ENCODE results near the gene TM4SF1. TPM values are rescaled to one million over a fixed set of nuclear protein-coding genes. Genes with fewer than 3 reads are reported as not detected.

The TM4SF1 gene
- total RNA-seq, 1 experiment from 2014 or later = 0.66 TPM

DNA sequence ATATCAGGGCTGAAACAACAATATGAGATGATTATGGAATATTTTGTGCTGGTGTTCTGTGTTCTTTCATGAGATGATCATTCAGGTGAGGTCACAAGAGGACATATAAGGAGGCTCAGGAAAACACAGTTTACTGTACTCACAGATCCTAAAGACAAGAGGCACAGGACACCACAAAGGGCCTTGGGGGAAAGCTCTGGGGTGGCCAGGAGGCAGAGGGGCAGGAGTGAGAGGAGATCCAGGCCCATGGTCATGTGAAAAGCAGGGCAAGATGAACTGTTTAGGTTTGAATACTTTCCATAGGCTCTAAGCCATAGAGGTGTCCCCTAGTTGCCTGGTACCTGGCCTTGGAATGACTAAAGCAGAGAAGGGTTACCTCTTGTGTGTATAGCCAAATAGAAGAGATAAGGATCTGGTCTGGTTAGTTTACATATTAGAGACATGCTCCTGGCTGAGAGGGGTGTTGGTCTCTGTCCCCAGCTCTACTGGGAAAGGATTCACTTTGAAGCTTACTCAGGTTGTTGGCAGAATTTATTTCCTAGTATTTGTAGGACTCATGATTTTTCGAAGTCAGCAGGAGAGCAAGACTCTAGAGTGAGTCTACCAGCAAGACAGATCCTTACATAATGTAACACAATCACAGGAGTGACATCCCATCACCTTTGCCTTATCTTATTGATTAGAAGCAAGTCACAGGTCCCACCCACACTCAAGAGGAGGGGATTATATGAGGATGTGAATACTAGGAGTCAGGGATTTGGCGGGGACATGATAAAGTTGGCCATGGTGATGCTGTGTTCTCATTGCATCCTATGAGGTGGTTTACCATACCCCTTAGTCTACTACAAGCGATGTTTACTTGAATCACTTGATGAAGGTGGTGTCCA is 11.3 kb upstream of the TM4SF1 start:
- RAD21 ChIA-PET (ENCODE audit: low non-redundant PET in 1 of 2, low total read pairs in 2 of 2, uncharacterized antibody in 2 of 2, unreplicated experiment in 2 of 2) = no interaction called here
- Histone ChIP-seq H3K27ac (ENCODE audit: low read depth, low read length) (no peak overlapping the region), H3K79me2 (ENCODE audit: insufficient read depth, low read length) (no peaks in the 10 kb centered on the region), H3K4me2 (ENCODE audit: low read length) (no peak overlapping the region), H2AFZ (ENCODE audit: low read depth, low read length, poor library complexity, severe bottlenecking) (peak overlapping the region; percentile 39), H3K27me3 (ENCODE audit: insufficient read depth, low read length) (no peaks in the 10 kb centered on the region; the same call in 1 of the 2 replicates), H3K36me3 (ENCODE audit: control insufficient read depth in 1 of 2, insufficient read depth in 2 of 2, low read length in 2 of 2) (0 out of 4 replicates have a peak, but pooled peaks cover 0 to 5% of the 10 kb centered on the region in 2 experiments), H3K4me3 (replicated peaks in 1 of 2; ENCODE audit: low read depth in 1 of 2, low read length in 2 of 2) (no peak overlapping the region), H3K9me3 (ENCODE audit: control insufficient read depth in 1 of 2, insufficient read depth in 1 of 2, low read depth in 1 of 2, low read length in 2 of 2) (no peaks in the 10 kb centered on the region; a peak in 1 of 4 replicates), H3K9ac (ENCODE audit: low read length) (no peak overlapping the region), H3K4me1 (ENCODE audit: control insufficient read depth in 1 of 2, insufficient read depth in 2 of 2, low read length in 2 of 2) (peaks cover 20 to 62% of the 10 kb centered on the region in 2 experiments), H3K9me2 (ENCODE audit: insufficient read depth) (no peaks in the 10 kb centered on the region), H4K20me1 (ENCODE audit: insufficient read depth) (no peaks in the 10 kb centered on the region)
- POLR2A ChIA-PET = no interaction called here
- DNase-seq (ENCODE audit: low read depth, low spot score) = no peak
- no peak for ATAC-seq
- TF ChIP-seq, protein P1, sequence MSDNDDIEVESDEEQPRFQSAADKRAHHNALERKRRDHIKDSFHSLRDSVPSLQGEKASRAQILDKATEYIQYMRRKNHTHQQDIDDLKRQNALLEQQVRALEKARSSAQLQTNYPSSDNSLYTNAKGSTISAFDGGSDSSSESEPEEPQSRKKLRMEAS (IDR thresholded peaks at IDR 0.05) = no peak
- TF ChIP-seq, protein P2, sequence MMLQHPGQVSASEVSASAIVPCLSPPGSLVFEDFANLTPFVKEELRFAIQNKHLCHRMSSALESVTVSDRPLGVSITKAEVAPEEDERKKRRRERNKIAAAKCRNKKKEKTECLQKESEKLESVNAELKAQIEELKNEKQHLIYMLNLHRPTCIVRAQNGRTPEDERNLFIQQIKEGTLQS (IDR thresholded peaks at IDR 0.05) = no peak
- TF ChIP-seq SP1 (IDR thresholded peaks at IDR 0.05; ENCODE audit: low read depth) = no peak
- no peak for TF ChIP-seq POLR2AphosphoS5 (IDR thresholded peaks at IDR 0.05; ENCODE audit: low read depth, low read length)
- TF ChIP-seq EGR1 (IDR thresholded peaks at IDR 0.05; ENCODE audit: low read depth) = no peak
- TF ChIP-seq, protein P3, sequence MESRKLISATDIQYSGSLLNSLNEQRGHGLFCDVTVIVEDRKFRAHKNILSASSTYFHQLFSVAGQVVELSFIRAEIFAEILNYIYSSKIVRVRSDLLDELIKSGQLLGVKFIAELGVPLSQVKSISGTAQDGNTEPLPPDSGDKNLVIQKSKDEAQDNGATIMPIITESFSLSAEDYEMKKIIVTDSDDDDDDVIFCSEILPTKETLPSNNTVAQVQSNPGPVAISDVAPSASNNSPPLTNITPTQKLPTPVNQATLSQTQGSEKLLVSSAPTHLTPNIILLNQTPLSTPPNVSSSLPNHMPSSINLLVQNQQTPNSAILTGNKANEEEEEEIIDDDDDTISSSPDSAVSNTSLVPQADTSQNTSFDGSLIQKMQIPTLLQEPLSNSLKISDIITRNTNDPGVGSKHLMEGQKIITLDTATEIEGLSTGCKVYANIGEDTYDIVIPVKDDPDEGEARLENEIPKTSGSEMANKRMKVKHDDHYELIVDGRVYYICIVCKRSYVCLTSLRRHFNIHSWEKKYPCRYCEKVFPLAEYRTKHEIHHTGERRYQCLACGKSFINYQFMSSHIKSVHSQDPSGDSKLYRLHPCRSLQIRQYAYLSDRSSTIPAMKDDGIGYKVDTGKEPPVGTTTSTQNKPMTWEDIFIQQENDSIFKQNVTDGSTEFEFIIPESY (IDR thresholded peaks at IDR 0.05; ENCODE audit: extremely low read depth, insufficient replicate concordance, low read length) = no peak
- TF ChIP-seq, protein P4, sequence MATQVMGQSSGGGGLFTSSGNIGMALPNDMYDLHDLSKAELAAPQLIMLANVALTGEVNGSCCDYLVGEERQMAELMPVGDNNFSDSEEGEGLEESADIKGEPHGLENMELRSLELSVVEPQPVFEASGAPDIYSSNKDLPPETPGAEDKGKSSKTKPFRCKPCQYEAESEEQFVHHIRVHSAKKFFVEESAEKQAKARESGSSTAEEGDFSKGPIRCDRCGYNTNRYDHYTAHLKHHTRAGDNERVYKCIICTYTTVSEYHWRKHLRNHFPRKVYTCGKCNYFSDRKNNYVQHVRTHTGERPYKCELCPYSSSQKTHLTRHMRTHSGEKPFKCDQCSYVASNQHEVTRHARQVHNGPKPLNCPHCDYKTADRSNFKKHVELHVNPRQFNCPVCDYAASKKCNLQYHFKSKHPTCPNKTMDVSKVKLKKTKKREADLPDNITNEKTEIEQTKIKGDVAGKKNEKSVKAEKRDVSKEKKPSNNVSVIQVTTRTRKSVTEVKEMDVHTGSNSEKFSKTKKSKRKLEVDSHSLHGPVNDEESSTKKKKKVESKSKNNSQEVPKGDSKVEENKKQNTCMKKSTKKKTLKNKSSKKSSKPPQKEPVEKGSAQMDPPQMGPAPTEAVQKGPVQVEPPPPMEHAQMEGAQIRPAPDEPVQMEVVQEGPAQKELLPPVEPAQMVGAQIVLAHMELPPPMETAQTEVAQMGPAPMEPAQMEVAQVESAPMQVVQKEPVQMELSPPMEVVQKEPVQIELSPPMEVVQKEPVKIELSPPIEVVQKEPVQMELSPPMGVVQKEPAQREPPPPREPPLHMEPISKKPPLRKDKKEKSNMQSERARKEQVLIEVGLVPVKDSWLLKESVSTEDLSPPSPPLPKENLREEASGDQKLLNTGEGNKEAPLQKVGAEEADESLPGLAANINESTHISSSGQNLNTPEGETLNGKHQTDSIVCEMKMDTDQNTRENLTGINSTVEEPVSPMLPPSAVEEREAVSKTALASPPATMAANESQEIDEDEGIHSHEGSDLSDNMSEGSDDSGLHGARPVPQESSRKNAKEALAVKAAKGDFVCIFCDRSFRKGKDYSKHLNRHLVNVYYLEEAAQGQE (IDR thresholded peaks at IDR 0.05; ENCODE audit: low read depth) = no peak
- no peak for TF ChIP-seq SRF (IDR thresholded peaks at IDR 0.05; ENCODE audit: low read depth)
- TF ChIP-seq YY1 (IDR thresholded peaks at IDR 0.05; ENCODE audit: extremely low read depth, insufficient replicate concordance, low read depth, low read length) = no peak
- no peak for TF ChIP-seq TCF7L2 (IDR thresholded peaks at IDR 0.05; ENCODE audit: borderline replicate concordance, extremely low read depth, insufficient read depth, insufficient read length)
- no peak for TF ChIP-seq EZH2phosphoT487 (IDR thresholded peaks at IDR 0.05; ENCODE audit: borderline replicate concordance)
- TF ChIP-seq FOSL1 (IDR thresholded peaks at IDR 0.05; ENCODE audit: low read depth) = no peak
- no peak for TF ChIP-seq SIN3A (IDR thresholded peaks at IDR 0.05; ENCODE audit: low read depth)
- TF ChIP-seq RAD21 (IDR thresholded peaks at IDR 0.05; ENCODE audit: low read depth) = no peak
- TF ChIP-seq JUND (IDR thresholded peaks at IDR 0.05) = no peak
- no peak for TF ChIP-seq ZFX (IDR thresholded peaks at IDR 0.05)
- no peak for TF ChIP-seq CBX3 (IDR thresholded peaks at IDR 0.05; ENCODE audit: low read depth)
- intact Hi-C loops (cut with micrococcal nuclease) = no loop called here
- CTCF ChIA-PET = interaction anchor here (2.3 kb wide), 1 partner anchor 17 kb away, joined by 6 read pairs; no protein-coding TSS in a partner anchor
- BruUV-seq (replicated peaks) = no TSS peak
